Neural cell (in vitro differentiated cells): Measurements from ENCODE around the gene SNAP25.

Experiments
- CTCF ChIP-seq: fragments of 450-650 bp; IDR thresholded peaks from 2 replicates; pipeline ENCODE4 v1.5.1; 2014; ENCODE audit warnings: antibody characterized with exemption, mild to moderate bottlenecking, moderate library complexity; ENCODE audit not compliant: poor library complexity, severe bottlenecking
- EZH2 ChIP-seq: fragments of 200-600, 300-800 bp; shearing (Covaris generic), sonication (generic); IDR thresholded peaks from 2 replicates; pipeline ENCODE4 v1.6.1; 2014; ENCODE audit warnings: antibody characterized with exemption, low read length, borderline replicate concordance, mild to moderate bottlenecking; ENCODE audit not compliant: insufficient read depth, poor library complexity, severe bottlenecking
- POLR2AphosphoS5 ChIP-seq: IDR thresholded peaks from 2 replicates; pipeline ENCODE4 v1.6.1; 2012
- REST ChIP-seq: IDR thresholded peaks from 2 replicates; pipeline ENCODE4 v1.6.1; 2012; ENCODE audit warnings: borderline replicate concordance
- SMC3 ChIP-seq: fragments of 450-650 bp; conservative IDR thresholded peaks from 2 replicates; pipeline ENCODE4 v1.6.1; 2014; ENCODE audit warnings: antibody characterized with exemption, mild to moderate bottlenecking, moderate library complexity; ENCODE audit not compliant: poor library complexity

GRCh38 chr20:10249048-10249770 lies 30.6 kb downstream of the SNAP25 start:
- TF ChIP-seq POLR2AphosphoS5 (no peak), REST (no peak), EZH2 (no peak), CTCF (no peak), SMC3 (no peak)
